ENCODE results near the gene CAPN12.

CAPN12 gene

DNA sequence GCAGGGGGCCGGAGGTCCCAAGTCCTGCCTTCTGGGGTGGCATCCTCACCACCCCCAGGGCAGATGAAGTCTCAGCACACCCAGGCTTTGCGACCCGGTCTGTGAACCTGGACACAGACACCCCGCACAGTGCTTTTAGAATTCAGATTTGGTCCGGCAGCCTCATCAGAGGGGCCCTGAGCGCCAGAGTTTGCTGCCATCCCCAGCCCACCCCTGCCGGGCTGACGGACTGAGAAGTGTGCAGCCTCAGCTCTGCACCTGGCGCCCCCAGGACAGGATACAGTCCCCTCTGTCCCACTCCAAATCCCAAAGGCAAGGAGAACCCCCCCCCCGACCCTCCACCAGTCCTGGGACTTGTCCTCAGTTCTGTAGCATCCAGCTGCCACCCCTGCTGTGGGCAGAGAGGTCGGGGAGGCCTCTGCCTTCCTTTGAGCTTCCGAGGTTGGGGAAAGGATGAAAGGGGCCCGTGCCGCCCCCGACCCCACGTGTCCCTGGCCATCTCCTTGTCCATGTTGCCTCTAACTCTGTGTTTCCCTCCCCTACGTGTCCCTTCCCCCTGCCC is 16.9 kb downstream of the CAPN12 start:
- DNase-seq (ENCODE audit: low read depth in 3 of 3, low spot score in 1 of 3): no peak

DNA sequence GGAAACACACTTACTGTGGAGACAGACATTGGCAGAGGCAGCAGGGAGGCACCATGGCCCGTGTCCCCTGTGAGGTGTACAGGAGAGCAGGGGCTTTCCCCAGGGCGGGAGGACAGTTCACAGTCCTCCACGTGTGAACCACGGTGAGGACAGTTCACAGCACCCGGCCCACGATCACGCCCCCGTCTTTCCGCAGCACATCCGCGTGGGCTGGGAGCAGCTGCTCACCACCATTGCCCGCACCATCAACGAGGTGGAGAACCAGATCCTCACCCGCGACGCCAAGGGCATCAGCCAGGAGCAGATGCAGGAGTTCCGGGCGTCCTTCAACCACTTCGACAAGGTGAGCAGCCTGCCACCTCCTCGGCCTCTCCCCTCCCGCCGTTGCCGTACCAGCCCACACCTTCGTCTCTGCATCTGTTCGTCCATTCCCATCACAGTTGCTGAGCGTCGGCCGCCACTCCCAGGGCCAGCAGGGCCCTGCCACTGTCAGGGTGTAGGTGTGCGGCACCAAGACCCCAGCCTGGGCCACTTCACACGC is 17.4 kb downstream of the CAPN12 start:
- DNase-seq (ENCODE audit: low read depth in 3 of 3, low spot score in 1 of 3): no peak

DNA sequence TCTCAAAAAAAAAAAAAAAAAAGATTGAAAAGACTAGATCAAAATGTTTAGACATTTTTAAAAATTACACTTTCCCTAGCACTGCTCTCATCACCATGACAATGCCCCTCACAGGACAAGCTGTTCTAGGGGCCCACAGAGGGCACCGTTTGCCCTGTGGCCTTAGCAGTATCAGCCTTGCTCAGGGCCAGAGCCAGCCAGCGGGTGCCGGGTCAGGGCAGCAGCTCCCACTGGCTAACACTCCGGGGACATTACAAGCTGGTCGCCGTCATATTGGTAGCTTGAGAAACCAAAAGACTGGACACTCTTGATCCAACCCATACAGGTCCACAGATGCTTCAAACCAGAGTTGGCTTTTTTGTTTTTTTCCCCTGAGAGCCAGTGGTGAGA is 18.0 kb downstream of the CAPN12 start:
- DNase-seq (ENCODE audit: low read depth in 3 of 3, low spot score in 1 of 3): no peak

DNA sequence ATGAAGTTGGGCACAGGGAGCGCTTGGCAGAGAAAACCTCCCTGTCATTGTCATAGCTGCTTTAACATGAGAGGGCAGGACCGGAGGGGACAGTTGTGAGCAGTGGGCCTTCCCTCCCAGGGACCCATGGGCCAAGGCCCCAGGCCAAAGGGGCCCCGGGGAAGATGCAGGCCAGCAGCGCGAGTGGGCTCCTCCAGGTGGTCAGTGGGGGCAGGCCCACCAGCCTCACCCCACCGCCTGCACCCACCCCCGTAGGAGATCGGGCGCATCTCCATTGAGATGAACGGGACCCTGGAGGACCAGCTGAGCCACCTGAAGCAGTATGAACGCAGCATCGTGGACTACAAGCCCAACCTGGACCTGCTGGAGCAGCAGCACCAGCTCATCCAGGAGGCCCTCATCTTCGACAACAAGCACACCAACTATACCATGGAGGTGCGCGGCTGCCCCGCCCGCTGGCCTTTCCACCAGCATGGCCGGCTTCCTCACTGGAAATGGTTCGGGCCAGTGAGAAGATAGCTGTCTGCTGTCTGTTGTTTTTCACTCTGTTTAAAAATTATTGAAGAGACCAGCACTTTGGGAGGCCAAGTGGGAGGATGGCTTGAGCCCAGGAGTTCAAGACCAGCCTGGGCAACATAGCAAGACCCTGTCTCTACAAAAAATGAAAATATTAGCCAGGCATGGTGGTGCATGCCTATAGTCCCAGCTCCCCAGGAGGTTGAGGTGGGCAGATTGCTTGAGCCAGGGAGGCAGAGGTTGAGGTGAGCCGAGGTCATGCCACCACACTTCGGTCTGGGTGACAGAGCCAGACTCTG is 18.6 kb downstream of the CAPN12 start:
- DNase-seq (ENCODE audit: low read depth in 3 of 3, low spot score in 1 of 3): no peak

DNA sequence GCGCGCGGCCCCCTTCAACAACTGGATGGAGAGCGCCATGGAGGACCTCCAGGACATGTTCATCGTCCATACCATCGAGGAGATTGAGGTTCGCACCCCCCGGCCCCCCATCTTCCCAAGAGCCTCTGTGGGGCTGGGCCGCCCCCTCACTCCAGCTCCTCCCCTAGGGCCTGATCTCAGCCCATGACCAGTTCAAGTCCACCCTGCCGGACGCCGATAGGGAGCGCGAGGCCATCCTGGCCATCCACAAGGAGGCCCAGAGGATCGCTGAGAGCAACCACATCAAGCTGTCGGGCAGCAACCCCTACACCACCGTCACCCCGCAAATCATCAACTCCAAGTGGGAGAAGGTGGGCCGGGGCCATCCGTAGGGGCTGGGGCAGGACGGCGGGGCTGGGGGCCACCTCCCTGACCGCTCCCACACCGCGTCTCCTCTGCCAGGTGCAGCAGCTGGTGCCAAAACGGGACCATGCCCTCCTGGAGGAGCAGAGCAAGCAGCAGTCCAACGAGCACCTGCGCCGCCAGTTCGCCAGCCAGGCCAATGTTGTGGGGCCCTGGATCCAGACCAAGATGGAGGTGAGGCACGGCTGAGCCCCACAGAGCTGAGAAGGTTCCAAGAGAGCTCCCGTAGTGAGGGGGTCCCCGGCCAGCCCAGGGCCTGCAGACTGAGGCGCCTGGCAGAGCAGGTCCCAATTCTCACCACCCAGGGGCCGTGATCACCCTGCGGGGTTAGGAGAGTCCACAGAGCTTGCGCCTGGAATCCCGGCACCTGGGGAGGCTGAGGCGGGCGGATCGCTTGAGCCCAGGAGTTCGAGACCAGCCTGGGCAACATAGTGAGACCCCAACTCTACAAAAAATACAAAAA is 20.1 kb downstream of the CAPN12 start:
- no peak for DNase-seq (ENCODE audit: low read depth in 3 of 3, low spot score in 1 of 3)

DNA sequence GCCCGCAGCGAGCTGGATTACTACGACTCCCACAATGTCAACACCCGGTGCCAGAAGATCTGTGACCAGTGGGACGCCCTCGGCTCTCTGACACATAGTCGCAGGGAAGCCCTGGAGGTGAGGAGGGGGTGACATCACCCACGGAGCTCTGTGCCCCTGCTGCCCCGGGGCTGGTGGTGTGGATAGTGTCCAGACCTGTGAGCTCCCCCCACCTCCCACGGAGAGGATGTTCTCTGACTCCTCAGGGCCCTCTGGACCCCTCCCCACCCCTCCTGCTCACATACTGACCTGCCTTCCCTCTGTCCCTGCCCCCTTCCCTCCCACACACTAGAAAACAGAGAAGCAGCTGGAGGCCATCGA is 20.7 kb downstream of the CAPN12 start:
- DNase-seq (ENCODE audit: low read depth in 3 of 3, low spot score in 1 of 3): no peak

DNA sequence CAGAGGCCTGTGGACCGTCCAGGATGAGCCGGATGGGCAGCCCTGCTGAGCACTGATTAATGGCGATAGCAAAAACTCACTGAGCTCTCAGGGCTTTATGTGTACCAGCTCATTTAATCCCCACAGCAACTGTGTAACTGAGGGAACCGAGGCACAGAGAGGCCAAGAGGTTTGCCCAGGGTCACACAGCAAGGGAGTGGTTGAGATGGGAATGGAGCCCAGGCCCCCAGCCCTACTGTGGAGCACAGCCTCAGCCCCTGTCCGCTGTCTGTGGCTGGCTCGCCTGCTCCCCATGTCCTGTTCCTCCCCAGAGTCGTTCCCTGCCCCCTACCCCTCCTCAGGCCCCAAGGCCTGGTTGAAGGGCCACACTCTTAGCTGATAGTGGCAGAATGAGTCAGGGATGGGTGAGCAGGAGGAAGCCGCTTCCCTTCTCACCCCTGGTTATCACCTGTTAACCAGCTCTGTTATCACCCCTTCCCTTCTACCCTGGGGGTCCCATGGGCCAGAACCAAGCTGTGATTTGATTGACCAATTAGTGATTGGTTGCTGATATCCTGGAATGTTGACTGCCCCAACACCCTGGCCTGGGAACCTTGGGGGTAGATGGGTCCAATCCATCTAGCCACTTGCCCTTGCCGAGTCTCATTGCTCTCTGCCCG is 21.2 kb downstream of the CAPN12 start:
- no peak for DNase-seq (ENCODE audit: low read depth in 3 of 3, low spot score in 1 of 3)

DNA sequence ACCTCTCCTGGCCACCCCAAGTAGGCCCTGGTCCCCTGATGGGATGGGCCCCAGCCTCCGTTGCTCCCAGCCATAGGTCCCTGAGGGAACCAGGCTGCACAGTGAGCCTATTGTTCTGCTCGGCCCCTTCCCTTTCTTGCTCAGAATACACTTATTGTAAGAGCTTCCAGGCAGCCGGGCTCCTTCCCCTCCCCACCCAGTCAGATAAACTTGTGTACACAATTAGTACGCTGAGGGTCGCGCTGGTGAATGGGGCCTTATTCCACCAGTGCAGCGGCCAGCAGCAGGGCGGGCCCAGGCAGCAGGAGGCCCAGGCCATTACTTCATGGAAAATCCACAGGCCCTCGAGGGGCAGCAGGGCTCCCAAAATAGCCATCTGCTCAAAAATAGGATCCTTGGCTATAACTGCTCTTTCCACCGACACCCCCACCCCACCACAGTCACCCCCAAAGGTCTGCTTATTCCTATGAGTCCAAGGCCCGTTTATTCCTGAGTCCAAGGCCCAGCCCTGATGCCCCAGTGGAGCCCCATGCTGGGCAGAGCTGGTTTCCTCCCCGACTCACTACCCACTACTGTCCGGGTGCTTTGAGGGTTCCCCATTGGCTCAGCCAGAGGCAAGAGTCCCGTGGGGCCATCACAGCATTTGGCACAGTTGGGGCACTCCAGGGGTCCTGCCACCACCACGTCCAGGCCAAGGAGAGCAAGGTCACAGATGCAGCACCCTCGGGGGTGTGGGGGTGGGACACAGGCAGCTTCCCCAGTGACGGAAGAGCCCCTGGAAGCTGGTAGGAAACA is 22.1 kb downstream of the CAPN12 start:
- DNase-seq (ENCODE audit: low read depth in 3 of 3, low spot score in 1 of 3): no peak

DNA sequence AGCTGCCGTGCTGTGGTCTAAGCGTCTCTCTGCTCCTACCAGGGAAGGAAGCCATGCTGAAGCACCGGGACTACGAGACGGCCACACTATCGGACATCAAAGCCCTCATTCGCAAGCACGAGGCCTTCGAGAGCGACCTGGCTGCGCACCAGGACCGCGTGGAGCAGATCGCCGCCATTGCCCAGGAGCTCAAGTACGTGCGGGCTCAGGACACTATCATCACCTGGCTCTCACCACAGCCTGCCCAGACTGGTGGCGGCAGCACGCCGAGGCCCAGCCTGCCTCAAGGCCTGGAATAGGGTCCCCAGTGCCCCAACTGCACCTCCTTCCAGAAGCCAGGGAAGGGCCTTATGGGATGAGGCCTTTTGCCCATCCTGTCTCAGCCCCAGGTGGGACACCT is 22.8 kb downstream of the CAPN12 start:
- DNase-seq (ENCODE audit: low read depth in 3 of 3, low spot score in 1 of 3): no peak

DNA sequence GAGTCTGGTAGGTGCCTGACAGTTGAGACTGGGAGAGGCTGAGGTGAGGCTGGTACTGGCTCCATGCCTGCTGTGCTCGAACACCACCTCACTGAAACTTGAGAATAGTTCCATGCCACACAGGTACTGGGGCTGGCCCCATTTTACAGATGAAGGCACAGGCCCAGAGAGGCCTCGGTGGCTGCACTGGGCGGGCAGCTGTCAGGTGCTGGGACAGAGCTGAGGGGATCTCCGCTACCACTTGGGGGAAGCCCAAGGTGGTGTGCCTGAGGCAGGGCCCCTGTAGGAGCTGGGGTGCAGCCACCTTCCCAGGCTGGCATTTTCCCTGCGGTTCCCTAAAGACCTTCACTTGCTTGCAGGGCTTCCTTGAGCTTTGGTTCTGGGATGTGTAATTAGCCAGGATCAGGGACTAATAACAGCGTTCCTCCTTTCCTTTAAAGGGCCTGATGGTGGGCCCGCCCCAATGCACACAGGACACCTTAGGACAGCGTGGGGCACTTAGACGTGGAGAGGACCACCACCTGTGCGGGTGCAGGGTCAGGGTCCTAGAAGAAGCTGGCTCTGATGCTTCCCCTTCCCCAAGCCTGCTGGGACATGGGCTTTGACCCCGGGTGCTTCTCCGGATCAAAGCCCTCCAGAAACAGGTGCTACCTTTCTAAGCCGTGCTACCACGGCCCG is 23.6 kb downstream of the CAPN12 start:
- no peak for DNase-seq (ENCODE audit: low read depth in 3 of 3, low spot score in 1 of 3)

DNA sequence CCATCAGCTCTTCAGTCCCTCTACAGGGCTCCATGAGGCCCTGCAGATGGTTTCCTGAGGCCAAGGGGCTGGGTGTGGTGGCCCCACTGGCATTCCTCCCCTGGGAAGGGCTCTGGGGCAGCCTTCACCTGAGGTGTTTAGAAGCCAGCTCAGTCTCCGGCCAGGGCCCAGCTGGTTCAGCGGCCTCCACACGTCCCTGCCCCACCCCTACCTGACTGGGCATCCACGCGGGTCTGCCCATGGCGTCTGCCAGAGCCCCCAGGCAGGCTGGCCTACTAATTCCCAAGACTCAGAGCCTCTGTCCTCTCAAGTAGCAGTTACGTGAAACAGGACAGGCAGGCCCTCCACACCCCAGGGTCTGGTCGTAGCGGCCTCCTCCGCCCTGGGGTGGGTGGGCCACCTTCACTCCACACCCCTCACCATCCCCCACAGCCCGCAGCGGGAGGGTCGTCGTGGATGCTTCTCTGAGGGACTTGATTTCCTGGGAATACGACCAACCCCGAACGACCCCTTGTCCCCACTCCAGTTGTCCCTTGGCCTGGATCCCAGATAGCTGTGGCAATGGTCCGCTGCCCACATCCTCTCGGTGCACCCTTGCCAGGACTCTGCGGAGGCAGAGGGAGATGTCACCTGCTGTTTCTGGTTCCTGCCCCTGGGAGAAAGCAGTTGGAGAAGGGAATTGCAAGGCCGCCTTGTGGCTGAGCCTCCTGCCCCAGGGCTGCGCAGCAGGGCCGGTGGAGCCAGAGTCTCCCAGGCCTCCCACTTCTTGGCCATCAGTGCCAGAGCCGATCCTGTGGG is 24.3 kb downstream of the CAPN12 start:
- no peak for DNase-seq (ENCODE audit: low read depth in 3 of 3, low spot score in 1 of 3)

DNA sequence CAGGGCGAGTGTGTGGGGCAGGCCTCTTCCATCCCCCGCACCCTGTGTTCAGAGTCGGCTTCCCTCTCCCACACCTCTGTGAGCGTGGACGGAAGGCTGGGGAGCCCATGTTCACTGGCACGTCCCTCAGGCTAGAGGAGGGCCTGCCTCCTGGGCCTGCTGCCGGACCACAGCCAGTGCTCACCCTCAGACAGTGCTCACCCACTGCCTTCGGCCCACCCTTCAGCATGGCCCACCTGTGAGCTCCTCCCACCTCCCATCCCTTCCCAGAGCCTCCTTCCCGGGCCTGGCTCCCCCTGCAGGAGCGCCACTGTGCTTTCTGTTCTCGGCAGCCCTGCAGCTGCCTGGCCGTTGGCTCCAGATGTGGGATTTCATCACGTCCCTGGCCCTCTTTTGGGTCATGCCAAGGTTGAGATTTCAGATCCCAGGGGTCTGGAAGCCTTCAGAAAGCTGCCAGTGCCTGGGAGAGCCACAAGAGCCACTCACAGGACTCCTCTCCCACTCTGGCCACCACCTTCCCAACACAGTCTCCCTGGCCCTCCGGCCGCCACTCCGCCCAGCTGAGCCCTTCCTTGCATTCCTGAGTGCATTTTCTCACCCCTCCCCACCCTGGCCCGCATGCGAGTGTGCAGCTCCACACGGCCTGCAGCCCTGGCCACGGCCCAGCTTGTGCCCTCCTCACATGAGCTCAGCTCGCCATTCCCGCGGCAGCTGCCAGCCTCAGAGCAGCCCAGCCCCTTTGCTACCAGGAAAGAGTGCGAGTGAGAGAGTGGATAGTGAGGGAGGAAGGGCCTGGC is 25.3 kb downstream of the CAPN12 start:
- no peak for DNase-seq (ENCODE audit: low read depth in 3 of 3, low spot score in 1 of 3)

DNA sequence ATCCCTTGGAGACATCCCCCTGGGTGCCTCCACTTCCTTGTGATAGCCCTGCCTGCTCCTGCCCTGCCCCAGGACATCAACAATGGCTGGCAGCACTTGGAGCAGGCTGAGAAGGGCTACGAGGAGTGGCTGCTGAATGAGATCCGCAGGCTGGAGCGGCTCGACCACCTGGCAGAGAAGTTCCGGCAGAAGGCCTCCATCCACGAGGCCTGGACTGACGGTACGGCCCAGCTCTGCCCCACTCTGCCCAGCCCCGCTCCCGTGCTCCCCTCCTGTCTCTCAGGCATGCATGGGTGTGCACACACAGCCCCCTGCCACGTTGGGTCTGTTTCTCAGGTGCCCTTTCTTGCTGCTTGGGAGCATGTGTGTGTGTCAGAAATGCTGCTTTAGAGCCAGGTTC is 26.4 kb downstream of the CAPN12 start:
- DNase-seq (ENCODE audit: low read depth in 3 of 3, low spot score in 1 of 3): no peak

DNA sequence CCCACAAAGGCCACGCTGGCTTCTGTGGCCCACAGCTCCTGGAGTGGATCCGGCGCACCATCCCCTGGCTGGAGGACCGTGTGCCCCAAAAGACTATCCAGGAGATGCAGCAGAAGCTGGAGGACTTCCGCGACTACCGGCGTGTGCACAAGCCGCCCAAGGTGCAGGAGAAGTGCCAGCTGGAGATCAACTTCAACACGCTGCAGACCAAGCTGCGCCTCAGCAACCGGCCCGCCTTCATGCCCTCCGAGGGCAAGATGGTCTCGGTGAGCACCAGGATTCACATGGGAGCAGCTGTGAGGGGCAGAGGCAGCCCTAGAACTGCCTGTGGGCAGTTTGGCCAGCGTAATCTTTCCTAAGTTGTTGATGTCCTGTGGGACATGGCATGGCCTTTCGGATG is 27.2 kb downstream of the CAPN12 start:
- no peak for DNase-seq (ENCODE audit: low read depth in 3 of 3, low spot score in 1 of 3)

DNA sequence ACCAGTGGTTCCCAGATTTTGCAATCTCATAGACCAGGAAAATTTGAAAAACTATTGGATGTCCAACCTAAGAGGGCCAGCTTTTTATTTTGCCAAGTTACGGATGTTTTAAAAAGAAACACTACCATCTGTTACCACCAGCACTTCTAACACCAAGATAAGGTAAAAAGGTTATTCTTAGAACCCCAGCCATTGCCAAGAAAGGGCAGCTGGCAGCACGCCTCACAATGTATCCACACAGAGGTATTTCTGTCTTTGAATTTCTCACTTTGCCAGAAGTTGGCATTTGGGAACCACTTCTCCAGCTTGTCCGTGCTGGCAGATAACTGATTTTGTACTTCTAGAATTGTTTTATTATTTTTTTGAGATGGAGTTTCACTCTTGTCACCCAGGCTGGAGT is 28.7 kb downstream of the CAPN12 start:
- DNase-seq (ENCODE audit: low read depth in 3 of 3, low spot score in 1 of 3): no peak

DNA sequence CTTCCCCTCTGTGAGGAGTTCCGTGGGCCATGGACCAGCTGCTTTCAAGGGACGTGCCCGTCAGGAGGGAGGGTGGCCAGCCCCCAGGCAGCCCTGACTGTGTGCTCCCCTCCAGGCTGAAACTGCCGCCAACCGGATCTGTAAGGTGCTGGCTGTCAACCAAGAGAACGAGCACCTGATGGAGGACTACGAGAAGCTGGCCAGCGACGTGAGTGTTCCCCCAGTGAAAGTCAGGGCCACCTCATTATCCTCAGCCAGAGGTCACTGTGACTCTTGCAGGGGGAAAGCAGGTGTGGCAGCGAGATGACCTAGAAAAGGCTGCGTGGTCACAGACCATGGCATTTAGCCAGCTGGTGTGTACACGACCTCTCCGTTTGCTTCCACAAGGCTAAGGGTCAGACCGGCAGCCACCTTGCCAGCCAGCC is 29.9 kb downstream of the CAPN12 start:
- DNase-seq (ENCODE audit: low read depth in 3 of 3, low spot score in 1 of 3): no peak

DNA sequence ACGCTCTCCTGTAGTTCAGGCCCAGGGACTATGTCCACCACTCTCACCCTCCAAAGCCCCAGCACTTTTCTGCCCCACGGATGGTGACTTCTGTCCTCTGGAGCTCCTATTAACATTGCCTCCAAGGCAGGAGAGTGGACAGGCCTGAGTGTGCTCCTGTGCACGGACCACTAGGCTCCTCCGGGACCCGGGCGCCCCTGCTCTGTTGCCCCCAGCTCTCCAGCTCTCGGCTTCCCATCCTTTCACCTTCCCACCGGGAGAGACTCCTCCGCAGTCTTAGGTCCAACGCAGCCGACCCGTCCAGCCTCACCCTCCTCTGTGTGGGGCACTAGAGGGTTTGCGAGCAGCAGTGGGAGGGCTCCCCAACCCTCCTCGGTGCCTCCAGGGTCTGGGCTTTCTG is 30.4 kb downstream of the CAPN12 start:
- DNase-seq (ENCODE audit: low read depth in 3 of 3, low spot score in 1 of 3): no peak

DNA sequence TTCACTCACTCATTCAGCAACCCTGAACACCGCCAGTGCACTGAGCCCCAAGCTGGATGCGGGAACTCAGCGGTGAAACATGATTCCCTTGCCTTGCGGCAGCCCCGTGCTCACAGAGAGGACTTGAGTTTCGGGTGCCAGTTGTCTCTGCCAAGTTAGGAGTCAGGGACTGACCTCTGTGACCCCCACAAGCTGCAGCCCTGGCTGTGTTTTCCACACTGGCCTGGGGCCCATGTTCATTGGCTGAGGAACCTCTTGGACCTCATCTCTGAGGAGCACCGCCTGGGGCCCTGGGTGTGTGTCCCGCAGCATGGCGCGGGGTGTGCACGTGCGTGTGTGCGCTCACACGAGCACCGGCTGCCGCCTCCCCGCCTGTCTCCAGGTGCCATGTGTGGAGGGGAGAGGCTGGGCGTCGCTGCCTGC is 31.0 kb downstream of the CAPN12 start:
- DNase-seq (ENCODE audit: low read depth in 3 of 3, low spot score in 1 of 3): no peak
